Bone marrow (tissue), 2 donors: ENCODE results near the gene NOSTRIN.
"Not testable (repeated sequence)": the region's sequence is repeated elsewhere in the genome, so short reads cannot be mapped to it uniquely, and the experiment has no call there.

ENCODE experiments used
- DNase-seq, 2 donors: peaks; one replicate each; lab custom pipeline; 2025; lab: John Stamatoyannopoulos, UW

NOSTRIN gene

DNA sequence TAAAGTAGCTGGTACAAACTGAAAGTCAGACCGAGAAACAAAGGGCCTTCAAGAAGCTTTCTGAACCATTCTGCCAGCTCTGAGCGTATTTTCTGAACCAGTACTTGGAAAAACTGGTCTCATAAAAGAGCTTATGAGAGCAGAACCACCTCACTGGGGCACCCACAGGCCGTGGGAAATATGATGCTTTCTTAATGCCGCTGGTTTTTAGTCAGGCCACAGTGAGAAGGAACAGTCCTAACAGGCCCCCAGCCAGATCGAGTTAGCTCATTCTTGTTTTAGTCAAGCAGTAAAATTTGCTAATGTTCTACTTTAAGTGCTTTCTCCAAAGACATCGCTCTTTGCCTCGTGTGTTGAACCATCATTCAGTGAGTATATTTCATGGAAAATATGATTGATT is 12.7 kb upstream of the NOSTRIN start:
- DNase-seq, result no peak

DNA sequence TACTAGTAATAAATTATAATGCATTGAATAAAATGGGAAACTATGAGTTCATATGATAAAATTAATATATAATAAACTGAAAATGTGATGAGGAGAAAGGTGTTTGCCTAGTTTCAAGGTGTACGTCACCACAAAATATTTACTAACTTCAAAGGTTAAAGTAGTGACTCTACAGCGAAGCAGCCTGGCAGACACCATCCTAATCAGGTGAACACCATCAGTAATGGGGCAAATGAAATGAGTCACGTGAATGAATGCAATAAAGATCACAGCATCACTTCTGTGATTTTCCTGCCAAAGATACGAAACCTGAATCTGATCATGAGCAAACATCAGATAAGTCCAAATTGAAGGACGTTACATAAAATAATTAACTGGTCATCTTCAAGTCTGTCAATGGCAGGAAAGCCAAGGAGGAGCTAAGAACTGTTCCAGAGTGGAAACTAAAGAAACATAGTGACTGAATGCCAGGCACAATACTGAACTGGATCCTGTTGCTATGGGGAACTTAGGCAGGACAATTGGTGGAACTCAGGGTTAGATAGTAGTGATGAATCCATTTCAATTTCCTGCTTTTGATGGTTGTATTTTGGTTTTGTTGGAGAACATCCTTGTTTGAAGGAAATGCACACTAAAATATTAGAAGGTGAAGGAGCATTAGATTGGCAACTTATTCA is 12.1 kb upstream of the NOSTRIN start:
- no peak for DNase-seq

DNA sequence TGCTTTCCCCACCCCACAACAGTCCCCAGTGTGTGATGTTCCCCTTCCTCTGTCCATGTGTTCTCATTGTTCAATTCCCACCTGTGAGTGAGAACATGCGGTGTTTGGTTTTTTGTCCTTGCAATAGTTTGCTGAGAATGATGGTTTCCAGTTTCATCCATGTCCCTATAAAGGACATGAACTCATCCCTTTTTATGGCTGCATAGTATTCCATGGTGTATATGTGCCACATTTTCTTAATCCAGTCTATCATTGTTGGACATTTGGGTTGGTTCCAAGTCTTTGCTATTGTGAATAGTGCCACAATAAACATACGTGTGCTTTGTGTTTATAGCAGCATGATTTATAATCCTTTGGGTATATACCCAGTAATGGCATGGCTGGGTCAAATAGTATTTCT is 11.3 kb upstream of the NOSTRIN start:
- DNase-seq, result not testable (repeated sequence)

DNA sequence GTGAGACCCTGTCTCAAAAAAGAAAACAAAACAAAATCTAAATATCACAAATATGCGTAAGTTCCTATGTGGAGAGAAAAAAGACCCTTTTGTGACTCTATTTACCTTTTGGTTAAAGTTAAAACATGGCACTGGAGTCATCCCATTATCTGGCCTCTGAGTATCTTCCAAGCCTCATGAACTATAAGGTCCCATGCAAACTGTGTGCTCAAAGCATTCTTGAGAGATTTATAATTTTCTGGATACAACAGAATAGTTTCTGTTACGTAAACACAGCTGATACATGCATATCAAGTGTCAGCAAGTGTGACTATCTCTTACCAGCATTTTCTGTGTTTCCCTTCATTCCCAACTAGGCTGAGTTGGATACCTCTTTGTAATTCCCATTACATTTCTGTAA is 8.8 kb upstream of the NOSTRIN start:
- no peak for DNase-seq

DNA sequence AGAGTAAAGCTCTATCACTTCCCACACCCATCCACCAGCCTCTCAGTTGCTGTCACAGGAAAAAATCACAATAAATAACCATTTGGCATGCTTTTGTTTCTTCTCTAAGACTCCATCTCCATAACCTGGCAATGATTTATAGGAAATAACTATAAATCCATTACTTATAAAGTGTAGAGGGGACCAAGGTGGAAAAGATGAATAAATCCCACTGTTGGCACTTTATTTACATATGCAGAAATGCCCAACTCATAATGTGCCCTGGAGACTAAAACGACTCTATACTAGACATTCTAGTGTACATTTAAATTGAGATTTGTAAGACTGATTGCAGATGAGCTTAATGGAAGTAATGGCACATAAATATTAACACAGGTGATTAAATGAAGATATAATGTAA is 7.5 kb upstream of the NOSTRIN start:
- DNase-seq, result no peak

DNA sequence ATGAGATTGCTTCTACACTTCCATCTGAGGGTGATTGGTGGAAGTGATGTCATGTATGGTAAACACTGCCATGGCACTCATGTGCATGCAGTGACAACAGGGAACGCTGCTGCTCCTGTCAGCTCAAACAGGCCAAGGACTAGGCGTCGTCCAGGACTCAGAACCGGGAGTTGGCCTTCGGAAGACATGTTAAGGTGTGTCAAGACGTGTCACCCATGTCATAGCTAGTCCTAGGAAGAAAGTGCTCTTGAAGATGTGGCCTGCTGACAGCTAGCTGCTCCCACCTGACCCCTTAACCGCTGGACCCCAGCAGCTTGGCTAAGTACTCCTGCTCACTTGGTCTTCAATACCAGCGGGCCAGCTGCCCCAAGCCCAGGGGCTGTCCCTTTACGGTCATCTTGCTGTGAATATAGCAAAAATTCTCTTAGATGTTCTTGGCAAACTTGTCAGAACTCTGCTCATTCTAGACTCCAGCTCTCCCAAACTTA is 6.3 kb upstream of the NOSTRIN start:
- DNase-seq, result no peak

DNA sequence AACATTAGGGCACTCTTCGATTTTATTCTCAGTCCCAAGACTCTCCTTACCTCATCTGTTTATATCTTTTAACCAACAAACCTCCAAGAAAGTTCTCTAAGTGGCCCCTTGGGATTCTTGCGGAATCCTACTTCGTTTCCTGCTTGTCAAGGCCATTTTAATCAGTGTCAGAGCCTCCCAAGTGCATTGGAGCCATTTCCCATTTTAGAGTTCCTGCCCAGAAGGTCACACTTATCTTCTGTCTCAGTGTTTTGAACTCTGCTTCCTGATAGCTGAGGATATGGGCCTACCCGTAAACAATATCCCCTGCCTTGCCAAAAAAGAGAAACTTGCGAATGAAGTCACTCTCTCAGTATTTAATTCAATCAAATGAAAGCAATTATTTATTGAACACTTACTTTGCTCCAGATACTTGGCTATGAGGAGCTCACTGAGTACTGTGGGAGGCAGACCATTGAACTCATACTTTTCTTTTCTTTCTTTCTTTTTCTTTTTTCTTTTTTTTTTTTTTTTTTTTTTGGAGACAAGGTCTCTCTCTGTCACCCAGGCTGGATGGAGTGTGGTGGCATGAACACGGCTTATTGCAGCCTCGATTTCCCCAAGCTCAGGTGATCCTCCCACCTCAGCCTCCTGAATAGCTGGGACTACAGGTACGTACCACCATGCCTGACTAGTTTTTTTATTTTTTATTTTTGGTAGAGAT is 5.7 kb upstream of the NOSTRIN start:
- no peak for DNase-seq

DNA sequence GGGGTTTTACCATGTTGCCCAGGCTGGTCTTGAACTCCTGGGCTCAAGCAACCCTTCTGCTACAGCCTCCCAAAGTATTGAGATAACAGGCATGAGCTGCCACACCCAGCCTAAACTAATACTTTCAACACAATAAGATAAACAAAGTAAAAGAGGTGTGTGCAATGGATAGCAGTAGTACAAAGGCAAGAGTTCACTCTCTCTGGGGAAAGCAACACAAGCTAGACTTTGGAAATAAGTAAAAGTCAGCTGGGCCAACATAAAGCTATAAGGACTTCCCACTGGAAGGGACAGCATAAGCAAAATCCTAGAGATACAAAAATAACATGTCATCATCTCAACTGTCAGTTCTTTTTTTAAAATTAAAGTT is 5.2 kb upstream of the NOSTRIN start:
- DNase-seq, result no peak

DNA sequence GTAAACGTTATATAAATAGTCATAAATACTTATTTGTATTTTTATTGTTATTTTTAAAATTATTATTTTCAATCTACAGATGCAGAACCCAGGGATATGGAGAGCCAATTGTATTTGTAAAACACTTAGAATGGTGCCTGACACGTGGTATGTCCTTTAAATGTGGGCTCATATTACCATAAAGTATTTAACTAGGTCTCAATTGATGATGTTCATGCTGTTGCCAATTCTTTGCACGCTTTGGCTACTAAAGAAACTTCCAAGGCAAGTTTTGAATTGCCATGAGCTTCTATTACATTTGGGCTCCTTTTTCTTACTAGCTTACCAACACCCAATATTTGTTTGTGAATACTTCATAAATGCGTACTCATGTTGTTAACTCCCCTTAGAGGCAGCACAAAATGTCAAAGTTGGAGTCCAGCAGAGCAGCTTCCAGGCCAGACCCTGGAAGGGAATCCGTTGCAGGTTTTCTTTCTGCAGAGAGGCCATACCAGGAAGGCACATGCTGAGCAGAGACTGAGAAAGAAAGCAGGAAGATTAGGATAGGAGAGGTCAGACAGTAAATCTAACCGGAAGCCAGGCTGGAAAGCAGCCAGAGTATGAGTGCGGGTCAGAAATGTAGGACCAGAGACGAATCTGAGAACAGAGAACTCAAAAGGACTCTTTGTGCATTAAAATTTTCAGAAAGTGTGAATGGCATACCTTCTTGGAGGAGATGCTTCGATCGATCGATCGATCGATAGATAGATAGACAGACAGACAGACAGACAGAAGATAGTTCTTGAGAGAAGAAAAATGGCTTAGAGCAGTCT is 4.2 kb upstream of the NOSTRIN start:
- DNase-seq, result no peak

DNA sequence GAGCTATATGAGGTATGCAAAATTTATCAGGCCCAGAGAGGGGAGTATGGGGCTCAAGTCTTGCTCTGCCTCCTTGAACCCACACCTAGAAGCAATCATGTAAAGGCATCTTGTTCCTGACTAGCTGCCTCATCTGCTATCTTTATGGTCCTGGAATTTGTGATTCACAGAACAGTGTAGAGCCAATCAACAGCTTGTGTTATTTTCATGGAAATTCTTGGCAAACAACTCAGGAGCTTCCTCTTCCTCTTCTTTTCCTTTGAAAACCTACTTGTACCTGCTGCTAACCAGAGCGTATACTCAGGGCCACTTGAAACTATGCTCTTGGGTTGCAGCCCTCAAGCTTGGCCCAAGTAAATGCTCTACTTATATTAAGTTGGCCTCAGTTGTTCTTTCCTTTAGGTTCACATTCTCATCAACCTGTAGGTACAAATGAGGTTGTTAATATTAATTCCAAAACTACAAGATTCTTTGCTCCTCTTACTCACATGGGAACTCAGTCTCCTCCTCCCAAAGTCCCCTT is 3.5 kb upstream of the NOSTRIN start:
- no peak for DNase-seq

DNA sequence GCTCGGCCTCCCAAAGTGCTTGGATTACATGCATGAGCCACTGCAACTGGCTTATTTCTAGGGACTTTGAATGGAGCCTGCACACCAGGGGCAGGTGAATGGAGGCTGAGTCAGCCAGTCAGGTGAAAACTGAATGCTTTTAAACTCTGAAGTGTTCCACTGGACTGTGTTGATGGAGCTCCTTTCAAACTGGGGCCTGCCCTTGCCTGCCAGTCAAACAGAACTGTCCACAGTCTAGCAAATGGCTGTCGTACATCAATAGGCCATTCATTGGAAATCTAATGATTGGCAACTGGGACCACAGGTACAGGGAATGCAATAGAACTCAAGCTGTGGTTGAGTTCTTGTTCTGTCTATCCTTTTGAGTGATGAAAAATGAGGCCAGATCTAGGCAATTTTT is 966 bp upstream of the NOSTRIN start:
- DNase-seq, result no peak

DNA sequence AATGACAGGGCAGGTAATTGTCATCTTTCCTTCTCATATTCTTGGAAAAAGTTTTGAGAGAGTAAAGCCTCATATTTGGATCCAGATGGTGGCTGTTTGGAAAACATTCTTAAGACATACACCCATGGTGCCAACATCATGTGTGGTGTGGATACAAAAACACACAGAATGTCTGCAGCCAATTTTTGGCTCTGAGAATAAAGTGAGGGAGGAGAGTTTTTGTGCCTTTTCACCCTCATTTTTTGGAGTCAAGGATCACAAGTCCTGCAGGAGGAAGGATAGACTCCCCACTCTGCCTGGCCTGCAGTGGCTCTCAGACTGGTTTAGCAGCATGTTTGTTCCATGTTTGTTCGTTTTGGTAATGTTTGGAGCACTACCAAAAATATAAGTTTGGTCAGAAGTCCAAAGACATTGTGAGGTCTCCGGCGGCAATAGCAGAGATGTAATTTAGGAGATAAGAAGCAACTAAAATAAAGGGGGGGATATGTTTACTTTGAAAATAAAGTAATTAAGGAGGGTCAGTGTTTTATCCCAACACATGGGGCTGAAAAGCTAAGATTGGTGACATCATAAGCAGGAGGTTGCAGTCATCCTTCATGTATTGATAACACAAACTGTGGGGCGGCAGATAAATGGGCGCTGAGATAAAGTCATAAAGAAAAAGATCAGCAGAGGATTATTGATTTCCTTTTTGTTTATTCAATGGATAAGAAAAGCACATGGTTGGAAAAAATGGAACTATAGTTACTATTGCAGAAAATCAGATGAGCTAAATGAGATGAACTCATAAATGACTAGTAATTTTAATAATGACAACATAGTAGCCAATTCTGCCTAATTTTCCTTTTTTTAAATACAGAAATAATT is 655 bp downstream of the NOSTRIN start:
- DNase-seq, result no peak

DNA sequence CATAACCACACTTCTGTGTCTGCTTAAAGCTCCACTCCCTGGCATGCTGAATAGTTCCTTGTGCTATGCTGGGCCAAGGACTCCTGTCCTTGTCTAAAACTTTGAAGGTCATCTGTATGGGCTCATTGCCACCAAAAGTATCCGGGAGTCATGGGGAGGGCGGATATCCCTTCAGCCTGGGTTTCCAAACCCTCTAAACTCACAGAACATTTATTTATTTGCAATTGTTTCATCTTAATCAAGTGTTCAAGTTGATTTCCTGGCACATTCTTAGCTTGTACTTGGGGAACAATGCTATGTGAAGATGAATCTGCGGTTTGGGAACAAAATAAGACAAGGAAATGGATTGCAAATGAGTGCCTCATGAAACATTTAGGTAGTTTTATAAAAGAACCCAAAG is 1.8 kb downstream of the NOSTRIN start:
- DNase-seq, result no peak

DNA sequence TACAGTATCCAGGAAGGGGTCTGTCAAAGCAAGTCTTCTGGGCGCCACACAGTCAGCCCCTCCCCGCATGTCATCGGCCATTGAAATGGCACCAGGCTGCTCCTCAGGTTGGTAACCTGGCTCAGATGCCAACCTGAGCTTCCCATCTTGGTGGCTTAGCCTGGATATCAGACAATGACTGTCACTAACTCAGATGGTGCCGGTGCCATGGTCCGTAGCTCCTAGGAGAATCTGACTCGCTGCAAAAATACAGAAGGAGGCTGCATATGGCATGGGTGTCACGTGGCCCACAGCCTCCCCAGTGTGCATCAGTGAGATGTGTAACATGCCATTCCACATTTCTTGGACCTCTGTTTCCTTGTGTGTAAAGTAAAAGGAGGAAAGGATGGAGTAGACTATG is 3.2 kb downstream of the NOSTRIN start:
- no peak for DNase-seq

DNA sequence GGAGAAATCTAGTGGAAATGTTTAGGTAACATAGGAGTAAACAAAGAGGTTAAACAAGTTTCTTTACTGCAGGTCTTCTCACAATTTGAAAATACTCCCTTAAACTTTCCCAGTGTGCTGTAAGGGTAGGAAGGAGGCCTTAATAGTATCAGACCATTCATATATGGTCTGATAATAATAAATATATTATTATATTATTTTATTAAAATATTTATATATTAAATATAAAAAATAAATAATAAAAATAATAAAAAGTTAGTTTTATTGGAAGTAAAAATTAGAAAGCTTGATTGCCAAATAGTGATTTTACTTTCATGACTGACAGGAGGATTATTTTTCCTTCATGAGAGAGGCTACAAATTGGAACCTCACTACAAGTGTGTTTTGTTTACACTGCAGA is 7.1 kb downstream of the NOSTRIN start:
- no peak for DNase-seq

DNA sequence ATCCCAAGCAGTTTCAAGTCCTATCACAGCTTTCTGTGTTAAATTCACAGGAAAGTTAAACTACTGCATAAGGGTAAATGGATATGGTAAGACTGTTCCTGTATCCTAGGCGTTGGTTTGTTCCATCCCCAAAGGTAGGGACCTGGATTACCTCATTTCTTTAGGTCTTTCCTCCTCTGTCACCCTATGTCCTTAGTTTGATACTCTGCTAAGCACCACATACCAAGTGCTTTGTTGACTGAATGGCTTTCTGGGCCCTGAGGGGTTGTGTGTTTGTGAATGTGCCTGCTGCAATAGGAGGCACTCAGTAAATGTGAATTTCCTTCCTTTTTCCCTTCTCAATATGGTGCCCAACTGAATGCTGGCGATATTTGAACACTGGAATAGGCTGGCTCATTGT is 7.8 kb downstream of the NOSTRIN start:
- DNase-seq, result no peak

DNA sequence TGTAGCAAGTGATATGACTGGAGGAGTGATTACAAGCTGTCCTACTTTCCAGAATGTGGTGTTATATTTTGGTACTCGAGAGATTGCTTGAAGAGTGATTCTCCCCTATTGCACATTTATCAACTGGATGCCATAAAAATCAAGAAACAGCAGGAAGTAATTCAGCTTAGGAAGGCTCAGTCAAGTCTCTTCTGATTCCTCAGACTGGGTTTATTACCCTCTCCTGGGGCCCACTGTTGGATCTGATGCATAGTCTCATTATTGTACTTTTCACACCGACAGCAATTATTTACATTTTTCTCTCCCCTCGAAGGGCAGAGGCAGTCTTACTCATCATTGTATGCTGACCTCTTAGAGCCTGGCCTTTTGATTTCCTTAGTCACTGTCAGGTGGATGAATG is 9.3 kb downstream of the NOSTRIN start:
- no peak for DNase-seq

DNA sequence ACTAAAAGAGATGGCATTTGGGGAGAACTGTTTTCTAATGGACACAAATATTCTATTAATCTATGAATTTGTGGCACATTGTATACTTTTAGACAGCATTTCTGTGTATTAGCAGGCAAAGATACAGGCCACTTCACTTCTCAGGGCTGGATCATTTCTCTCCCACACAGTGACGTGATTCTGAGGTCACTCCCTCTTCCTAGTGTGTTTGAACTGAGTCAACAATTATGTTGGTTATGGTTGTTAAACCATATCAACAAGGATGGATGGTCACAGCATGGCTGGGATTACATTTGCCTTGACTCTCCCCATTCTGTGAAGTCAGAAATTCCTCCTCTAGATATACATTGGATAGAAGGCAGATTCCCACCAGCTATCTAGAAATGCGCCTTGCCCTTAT is 11.6 kb downstream of the NOSTRIN start:
- no peak for DNase-seq

DNA sequence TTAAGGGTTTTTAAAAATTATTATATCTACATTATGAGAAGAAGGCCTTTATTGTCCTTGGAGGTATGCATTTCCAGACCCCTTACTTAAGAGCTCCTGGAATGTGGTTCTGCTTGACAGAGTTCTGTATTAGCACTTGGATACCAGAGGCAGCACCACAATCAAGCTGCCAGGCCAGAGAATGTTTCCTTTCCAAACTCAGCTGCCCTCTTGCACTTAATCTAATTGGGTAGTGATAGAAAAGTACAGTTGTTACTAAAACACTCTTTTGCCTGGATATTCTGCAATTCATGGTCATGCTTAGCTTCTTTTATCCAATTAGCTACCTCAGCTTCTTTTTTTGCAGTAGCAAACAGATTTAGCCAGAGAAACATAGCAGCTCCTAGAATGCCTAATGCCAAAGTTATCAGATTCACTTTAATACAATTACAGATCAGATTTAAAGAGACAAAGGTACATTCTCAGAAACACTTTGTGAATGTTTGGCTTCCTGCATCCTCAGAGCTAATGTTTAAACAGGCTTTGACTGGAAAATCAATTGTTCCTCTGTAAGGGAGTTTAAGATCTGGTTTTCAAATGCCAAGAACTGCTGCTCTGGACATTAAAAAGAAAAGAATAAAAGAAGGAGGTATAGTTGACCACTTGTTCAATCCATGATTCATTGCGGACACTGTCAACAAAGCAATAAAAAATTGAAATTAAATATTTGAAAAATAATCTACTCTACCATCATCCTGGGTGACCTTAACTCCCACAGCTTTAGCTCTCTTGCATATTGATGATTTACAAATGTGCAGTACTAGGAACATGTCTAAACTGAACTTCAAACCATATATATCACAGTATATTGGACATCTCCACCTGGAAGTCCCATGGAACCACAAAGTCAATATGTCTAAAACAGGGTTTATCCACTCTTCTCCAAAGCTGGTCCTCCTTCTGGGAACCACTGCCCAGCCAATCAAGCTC is 12.8 kb downstream of the NOSTRIN start:
- DNase-seq, result no peak

DNA sequence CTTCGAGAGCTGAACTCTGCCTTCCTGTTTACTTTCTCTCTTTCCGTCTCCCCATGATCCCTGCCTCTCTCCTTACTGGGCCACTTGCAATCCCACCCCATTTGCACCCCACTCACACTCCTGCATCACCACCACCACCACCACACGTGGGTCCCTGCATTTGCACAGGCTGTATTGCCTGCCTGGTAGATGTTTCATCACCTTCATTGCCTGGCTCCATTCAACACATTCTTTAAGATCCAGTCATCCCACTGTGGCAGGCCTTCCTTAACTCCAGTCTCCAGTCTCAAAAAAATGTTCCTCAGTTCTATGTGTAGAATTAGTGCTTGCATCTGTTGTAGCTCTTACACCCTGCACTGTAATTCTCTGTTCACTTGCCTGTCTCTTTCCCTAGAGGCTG is 13.9 kb downstream of the NOSTRIN start:
- no peak for DNase-seq
